HepG2 (cell line): Measurements from ENCODE around the gene TGM1. TPM values are rescaled to one million over a fixed set of nuclear protein-coding genes. Genes with fewer than 3 reads are reported as not detected.

ENCODE experiments used
- ARID2 ChIP-seq: sonication (generic); formaldehyde crosslinking; IDR thresholded peaks from 2 replicates; pipeline ENCODE4 v1.8.1; 2022; ENCODE audit warnings: mild to moderate bottlenecking, missing genetic modification reagents, borderline replicate concordance
- CAMTA2 ChIP-seq: sonication (generic); formaldehyde crosslinking; IDR thresholded peaks from 2 replicates; pipeline ENCODE4 v1.4.0; 2020; ENCODE audit warnings: mild to moderate bottlenecking, missing genetic modification reagents, borderline replicate concordance
- HNF4G ChIP-seq, 2 experiments: sonication (generic) in 1 of 2; formaldehyde crosslinking in 1 of 2; IDR thresholded peaks; 2 replicates each; pipeline versions ENCODE4 v1.4.0 to v1.6.1; 2011 to 2020; ENCODE audit warnings: borderline replicate concordance in 2 of 2, low read depth in 2 of 2, mild to moderate bottlenecking in 2 of 2, low read length in 1 of 2, missing genetic modification reagents in 1 of 2, moderate library complexity in 1 of 2
- NFKB2 ChIP-seq: sonication (generic); formaldehyde crosslinking; IDR thresholded peaks from 2 replicates; pipeline ENCODE4 v1.4.0; 2020; ENCODE audit warnings: missing genetic modification reagents, borderline replicate concordance
- PHF8 ChIP-seq: sonication (generic); formaldehyde crosslinking; IDR thresholded peaks from 2 replicates; pipeline ENCODE4 v1.5.0; 2020; ENCODE audit warnings: missing genetic modification reagents
- RELA ChIP-seq: sonication (generic); formaldehyde crosslinking; IDR thresholded peaks from 2 replicates; pipeline ENCODE4 v1.4.0; 2020; ENCODE audit warnings: missing genetic modification reagents
- XBP1 ChIP-seq: sonication (generic); formaldehyde crosslinking; IDR thresholded peaks from 2 replicates; pipeline ENCODE4 v1.5.0; 2020; ENCODE audit warnings: missing genetic modification reagents
- ZBTB8A ChIP-seq: sonication (generic); formaldehyde crosslinking; IDR thresholded peaks from 2 replicates; pipeline ENCODE4 v1.4.0; 2020; ENCODE audit warnings: mild to moderate bottlenecking, low read depth, missing genetic modification reagents, borderline replicate concordance
- ZFP37 ChIP-seq: sonication (generic); formaldehyde crosslinking; IDR thresholded peaks from 2 replicates; pipeline ENCODE4 v1.4.0; 2020; ENCODE audit warnings: missing genetic modification reagents, borderline replicate concordance
- ZNF292 ChIP-seq: sonication (generic); formaldehyde crosslinking; IDR thresholded peaks from 2 replicates; pipeline ENCODE4 v1.8.1; 2022; ENCODE audit warnings: mild to moderate bottlenecking, low read depth, missing genetic modification reagents, borderline replicate concordance
- ZNF556 ChIP-seq: sonication (generic); formaldehyde crosslinking; IDR thresholded peaks from 2 replicates; pipeline ENCODE4 v1.4.0; 2020; ENCODE audit warnings: mild to moderate bottlenecking, missing genetic modification reagents, borderline replicate concordance
- ZNF747 ChIP-seq: sonication (generic); formaldehyde crosslinking; IDR thresholded peaks from 2 replicates; pipeline ENCODE4 v1.8.1; 2023; ENCODE audit warnings: missing genetic modification reagents, mild to moderate bottlenecking, borderline replicate concordance
- polyA plus RNA-seq, 8 experiments: library from polyadenylated mRNA; depleted of rRNA in 3 of 8; stranded (reverse) in 7 of 8; unstranded in 1 of 8; fragments of >200 nt; fragmentation: Illumina TruSeq in 4 of 8; extraction: Trizol in 4 of 8; gene quantifications; 2 replicates each; pipeline versions ENCODE4 v1.2.1 to v1.2.3, GENCODE V29; 2011 to 2016; ENCODE audit warnings: low read depth in 4 of 8, missing spikeins in 1 of 8, mixed read lengths in 1 of 8; ENCODE audit not compliant: insufficient read depth in 1 of 8
- total RNA-seq, 5 experiments: library from RNA; depleted of rRNA; stranded (reverse); fragments of >200 nt; fragmentation: Illumina TruSeq; extraction: Trizol; gene quantifications; 2 replicates each; pipeline ENCODE4 v1.2.3, GENCODE V29; 2016; ENCODE audit warnings: low read depth in 1 of 5
- TF ChIP-seq, protein P1 (sequence below): sonication (generic); formaldehyde crosslinking; IDR thresholded peaks from 2 replicates; pipeline ENCODE4 v1.5.1; 2020; ENCODE audit warnings: mild to moderate bottlenecking, missing genetic modification reagents, moderate library complexity
- TF ChIP-seq, protein P2 (sequence below): sonication (generic); formaldehyde crosslinking; IDR thresholded peaks from 2 replicates; pipeline ENCODE4 v1.5.1; 2020; ENCODE audit warnings: mild to moderate bottlenecking, moderate library complexity, missing genetic modification reagents
- TF ChIP-seq, protein P3 (sequence below): sonication (generic); formaldehyde crosslinking; IDR thresholded peaks from 2 replicates; pipeline ENCODE4 v1.5.1; 2020; ENCODE audit warnings: missing genetic modification reagents, mild to moderate bottlenecking, borderline replicate concordance
- TF ChIP-seq, protein P4 (sequence below): sonication (generic); formaldehyde crosslinking; IDR thresholded peaks from 2 replicates; pipeline ENCODE4 v1.9.0; 2022; ENCODE audit warnings: missing genetic modification reagents, mild to moderate bottlenecking, borderline replicate concordance
- TF ChIP-seq, protein P5 (sequence below): sonication (generic); formaldehyde crosslinking; conservative IDR thresholded peaks from 2 replicates; pipeline ENCODE4 v1.4.0; 2020; ENCODE audit warnings: missing genetic modification reagents

TGM1 gene
- total and polyA plus RNA-seq, 2 of the 13 experiments (the other 11 are each of a cell fraction or from before 2014, with no cell fraction given), result 3.2 to 10.6 TPM

DNA sequence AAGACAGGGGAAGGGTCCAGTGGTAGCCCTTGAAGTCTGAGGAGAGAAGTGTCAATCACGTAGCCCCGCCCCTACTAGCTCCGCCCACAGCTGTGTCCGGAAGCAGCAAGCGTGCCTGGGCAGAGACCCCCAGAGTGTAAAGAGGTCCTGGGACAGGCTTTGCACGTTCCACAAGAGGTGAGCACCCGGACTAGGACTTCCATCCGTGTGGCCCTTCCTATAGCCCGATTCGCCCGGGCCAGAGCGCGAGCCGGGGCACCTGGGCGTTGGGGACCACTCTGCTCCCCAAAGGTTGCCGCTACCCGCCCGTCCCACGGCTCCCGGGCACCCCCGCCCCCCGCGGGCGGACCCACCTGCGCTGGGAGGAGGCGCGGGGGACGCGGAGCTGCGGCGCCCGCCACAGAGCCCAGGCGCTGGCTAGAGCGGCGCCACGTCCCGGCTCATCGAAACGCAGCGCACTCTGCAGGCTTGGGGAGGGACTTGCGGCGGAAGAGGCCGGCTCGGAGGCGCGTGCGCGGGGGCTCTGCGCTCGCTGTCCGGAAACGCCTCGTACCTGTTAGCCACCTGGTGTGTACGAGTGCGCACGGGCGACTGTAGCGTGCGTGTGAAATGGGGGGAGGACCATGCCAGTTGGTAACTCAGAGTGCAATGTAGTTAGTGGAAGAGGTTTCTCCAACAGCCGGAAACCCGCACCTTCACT lies 8.3 kb upstream of the TGM1 start, which contains the start of gene RABGGTA (continued):
- TF ChIP-seq, protein P1, sequence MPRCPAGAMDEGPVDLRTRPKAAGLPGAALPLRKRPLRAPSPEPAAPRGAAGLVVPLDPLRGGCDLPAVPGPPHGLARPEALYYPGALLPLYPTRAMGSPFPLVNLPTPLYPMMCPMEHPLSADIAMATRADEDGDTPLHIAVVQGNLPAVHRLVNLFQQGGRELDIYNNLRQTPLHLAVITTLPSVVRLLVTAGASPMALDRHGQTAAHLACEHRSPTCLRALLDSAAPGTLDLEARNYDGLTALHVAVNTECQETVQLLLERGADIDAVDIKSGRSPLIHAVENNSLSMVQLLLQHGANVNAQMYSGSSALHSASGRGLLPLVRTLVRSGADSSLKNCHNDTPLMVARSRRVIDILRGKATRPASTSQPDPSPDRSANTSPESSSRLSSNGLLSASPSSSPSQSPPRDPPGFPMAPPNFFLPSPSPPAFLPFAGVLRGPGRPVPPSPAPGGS (CRISPR knock-in tag), result peak; percentile 100
- peak; percentile 83 for TF ChIP-seq ZNF747 (CRISPR knock-in tag)
- TF ChIP-seq HNF4G (IDR thresholded peaks at IDR 0.05; ENCODE audit: borderline replicate concordance, low read depth, low read length), result peak; percentile 40; the same call in 1 of the 2 replicates
- peak; percentile 89; the same call in 1 of the 2 replicates for TF ChIP-seq HNF4G (CRISPR knock-in tag; IDR thresholded peaks at IDR 0.05; ENCODE audit: borderline replicate concordance, low read depth)
- TF ChIP-seq ARID2, result peak; percentile 99
- TF ChIP-seq PHF8 (CRISPR knock-in tag), result peak; percentile 99
- TF ChIP-seq CAMTA2, result peak; percentile 99
- peak; percentile 84 for TF ChIP-seq ZNF292 (CRISPR knock-in tag)
- TF ChIP-seq, protein P2, sequence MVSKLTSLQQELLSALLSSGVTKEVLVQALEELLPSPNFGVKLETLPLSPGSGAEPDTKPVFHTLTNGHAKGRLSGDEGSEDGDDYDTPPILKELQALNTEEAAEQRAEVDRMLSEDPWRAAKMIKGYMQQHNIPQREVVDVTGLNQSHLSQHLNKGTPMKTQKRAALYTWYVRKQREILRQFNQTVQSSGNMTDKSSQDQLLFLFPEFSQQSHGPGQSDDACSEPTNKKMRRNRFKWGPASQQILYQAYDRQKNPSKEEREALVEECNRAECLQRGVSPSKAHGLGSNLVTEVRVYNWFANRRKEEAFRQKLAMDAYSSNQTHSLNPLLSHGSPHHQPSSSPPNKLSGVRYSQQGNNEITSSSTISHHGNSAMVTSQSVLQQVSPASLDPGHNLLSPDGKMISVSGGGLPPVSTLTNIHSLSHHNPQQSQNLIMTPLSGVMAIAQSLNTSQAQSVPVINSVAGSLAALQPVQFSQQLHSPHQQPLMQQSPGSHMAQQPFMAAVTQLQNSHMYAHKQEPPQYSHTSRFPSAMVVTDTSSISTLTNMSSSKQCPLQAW (CRISPR knock-in tag), result peak; percentile 94
- TF ChIP-seq, protein P3, sequence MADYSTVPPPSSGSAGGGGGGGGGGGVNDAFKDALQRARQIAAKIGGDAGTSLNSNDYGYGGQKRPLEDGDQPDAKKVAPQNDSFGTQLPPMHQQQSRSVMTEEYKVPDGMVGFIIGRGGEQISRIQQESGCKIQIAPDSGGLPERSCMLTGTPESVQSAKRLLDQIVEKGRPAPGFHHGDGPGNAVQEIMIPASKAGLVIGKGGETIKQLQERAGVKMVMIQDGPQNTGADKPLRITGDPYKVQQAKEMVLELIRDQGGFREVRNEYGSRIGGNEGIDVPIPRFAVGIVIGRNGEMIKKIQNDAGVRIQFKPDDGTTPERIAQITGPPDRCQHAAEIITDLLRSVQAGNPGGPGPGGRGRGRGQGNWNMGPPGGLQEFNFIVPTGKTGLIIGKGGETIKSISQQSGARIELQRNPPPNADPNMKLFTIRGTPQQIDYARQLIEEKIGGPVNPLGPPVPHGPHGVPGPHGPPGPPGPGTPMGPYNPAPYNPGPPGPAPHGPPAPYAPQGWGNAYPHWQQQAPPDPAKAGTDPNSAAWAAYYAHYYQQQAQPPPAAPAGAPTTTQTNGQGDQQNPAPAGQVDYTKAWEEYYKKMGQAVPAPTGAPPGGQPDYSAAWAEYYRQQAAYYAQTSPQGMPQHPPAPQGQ (CRISPR knock-in tag), result 0 out of 2 replicates have a peak, but pooled peaks have one; percentile 97
- TF ChIP-seq, protein P4, sequence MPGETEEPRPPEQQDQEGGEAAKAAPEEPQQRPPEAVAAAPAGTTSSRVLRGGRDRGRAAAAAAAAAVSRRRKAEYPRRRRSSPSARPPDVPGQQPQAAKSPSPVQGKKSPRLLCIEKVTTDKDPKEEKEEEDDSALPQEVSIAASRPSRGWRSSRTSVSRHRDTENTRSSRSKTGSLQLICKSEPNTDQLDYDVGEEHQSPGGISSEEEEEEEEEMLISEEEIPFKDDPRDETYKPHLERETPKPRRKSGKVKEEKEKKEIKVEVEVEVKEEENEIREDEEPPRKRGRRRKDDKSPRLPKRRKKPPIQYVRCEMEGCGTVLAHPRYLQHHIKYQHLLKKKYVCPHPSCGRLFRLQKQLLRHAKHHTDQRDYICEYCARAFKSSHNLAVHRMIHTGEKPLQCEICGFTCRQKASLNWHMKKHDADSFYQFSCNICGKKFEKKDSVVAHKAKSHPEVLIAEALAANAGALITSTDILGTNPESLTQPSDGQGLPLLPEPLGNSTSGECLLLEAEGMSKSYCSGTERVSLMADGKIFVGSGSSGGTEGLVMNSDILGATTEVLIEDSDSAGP (CRISPR knock-in tag), result peak; percentile 99
- TF ChIP-seq XBP1 (CRISPR knock-in tag), result peak; percentile 90; the same call in 1 of the 2 replicates
- TF ChIP-seq ZBTB8A (CRISPR knock-in tag), result peak; percentile 79
- TF ChIP-seq, protein P5, sequence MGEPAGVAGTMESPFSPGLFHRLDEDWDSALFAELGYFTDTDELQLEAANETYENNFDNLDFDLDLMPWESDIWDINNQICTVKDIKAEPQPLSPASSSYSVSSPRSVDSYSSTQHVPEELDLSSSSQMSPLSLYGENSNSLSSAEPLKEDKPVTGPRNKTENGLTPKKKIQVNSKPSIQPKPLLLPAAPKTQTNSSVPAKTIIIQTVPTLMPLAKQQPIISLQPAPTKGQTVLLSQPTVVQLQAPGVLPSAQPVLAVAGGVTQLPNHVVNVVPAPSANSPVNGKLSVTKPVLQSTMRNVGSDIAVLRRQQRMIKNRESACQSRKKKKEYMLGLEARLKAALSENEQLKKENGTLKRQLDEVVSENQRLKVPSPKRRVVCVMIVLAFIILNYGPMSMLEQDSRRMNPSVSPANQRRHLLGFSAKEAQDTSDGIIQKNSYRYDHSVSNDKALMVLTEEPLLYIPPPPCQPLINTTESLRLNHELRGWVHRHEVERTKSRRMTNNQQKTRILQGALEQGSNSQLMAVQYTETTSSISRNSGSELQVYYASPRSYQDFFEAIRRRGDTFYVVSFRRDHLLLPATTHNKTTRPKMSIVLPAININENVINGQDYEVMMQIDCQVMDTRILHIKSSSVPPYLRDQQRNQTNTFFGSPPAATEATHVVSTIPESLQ, result peak; percentile 98
- peak; percentile 100 for TF ChIP-seq ZNF556 (CRISPR knock-in tag)
- TF ChIP-seq RELA (CRISPR knock-in tag), result peak; percentile 98
- peak; percentile 97 for TF ChIP-seq ZFP37
- TF ChIP-seq NFKB2 (CRISPR knock-in tag), result peak; percentile 100
